Measurements from ENCODE around the gene PTPRJ. TPM values are rescaled to one million over a fixed set of nuclear protein-coding genes. Genes with fewer than 3 reads are reported as not detected.
A peak's percentile ranks its signal among the peaks of the same experiment; 100 is the strongest.

Gene PTPRJ
- total RNA-seq, 1 donor from 2014 or later = 34.9 TPM

DNA sequence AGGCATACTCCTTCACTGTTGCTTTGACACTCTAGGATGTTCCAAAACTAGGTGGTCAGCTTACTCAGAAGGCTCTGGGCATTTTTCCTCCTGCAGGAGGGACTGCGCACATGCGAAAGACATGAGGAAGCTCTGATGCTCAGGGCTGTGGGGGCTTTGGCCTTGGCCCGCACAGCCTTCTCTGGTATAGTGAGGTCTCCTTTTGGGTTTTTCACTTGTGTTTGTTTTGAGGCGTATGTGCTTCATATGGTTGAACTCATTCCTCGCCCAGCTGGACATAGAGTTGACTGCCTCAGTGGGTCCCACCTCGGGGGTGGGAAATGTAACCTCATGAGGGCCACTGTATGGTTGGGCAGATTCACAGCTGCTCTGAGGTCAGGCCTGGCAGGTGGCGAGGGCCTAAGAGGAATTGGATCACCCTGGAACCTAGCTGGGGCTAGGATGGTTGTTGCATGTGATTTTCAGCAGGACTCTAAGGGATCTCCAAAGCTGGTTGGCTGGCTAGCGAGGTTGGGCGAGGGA is 63.7 kb downstream of the PTPRJ start:
- no peak for ATAC-seq
- Histone ChIP-seq H3K36me3 (no peaks in the 10 kb centered on the region), H3K27me3 (no peaks in the 10 kb centered on the region), H3K4me3 (no peak overlapping the region), H3K27ac (peak overlapping the region; percentile 19), H3K9me3 (no peaks in the 10 kb centered on the region), H3K4me1 (peaks cover 26% of the 10 kb centered on the region)
- peak; percentile 25 for DNase-seq
- TF ChIP-seq, protein P1, sequence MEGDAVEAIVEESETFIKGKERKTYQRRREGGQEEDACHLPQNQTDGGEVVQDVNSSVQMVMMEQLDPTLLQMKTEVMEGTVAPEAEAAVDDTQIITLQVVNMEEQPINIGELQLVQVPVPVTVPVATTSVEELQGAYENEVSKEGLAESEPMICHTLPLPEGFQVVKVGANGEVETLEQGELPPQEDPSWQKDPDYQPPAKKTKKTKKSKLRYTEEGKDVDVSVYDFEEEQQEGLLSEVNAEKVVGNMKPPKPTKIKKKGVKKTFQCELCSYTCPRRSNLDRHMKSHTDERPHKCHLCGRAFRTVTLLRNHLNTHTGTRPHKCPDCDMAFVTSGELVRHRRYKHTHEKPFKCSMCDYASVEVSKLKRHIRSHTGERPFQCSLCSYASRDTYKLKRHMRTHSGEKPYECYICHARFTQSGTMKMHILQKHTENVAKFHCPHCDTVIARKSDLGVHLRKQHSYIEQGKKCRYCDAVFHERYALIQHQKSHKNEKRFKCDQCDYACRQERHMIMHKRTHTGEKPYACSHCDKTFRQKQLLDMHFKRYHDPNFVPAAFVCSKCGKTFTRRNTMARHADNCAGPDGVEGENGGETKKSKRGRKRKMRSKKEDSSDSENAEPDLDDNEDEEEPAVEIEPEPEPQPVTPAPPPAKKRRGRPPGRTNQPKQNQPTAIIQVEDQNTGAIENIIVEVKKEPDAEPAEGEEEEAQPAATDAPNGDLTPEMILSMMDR (IDR thresholded peaks at IDR 0.05) = no peak
- intact Hi-C loops (cut with DNase I) = no loop called here

DNA sequence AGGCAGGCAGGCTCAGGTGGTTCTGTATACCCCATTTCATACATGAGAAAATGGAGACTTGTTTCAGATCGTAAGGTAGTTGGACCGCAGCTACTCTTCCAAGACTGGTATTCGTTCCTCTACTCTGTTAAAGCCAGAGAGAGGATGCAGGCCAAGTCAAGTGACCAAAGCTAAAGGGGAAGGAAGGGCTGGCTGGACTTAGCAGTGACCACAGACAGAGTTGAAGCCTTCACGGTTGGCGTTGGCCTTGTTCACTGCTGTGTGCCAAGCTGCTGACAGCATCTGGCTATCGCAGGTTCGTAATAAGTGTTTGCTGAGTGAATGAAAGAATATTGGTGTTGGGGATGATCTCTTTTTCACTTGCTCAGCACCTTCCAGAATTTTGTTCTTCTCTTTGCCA is 64.2 kb downstream of the PTPRJ start:
- H3K27ac ChIP-seq = no peak overlapping the region
- H3K27me3 ChIP-seq = no peaks in the 10 kb centered on the region
- no peak for DNase-seq
- no peaks in the 10 kb centered on the region for H3K36me3 ChIP-seq
- intact Hi-C loops (cut with DNase I) = no loop called here
- no peaks in the 10 kb centered on the region for H3K9me3 ChIP-seq
- no peak overlapping the region for H3K4me3 ChIP-seq
- TF ChIP-seq, protein P1 (IDR thresholded peaks at IDR 0.05) = no peak
- peaks cover 26% of the 10 kb centered on the region for H3K4me1 ChIP-seq
- peak; percentile 89 for ATAC-seq

DNA sequence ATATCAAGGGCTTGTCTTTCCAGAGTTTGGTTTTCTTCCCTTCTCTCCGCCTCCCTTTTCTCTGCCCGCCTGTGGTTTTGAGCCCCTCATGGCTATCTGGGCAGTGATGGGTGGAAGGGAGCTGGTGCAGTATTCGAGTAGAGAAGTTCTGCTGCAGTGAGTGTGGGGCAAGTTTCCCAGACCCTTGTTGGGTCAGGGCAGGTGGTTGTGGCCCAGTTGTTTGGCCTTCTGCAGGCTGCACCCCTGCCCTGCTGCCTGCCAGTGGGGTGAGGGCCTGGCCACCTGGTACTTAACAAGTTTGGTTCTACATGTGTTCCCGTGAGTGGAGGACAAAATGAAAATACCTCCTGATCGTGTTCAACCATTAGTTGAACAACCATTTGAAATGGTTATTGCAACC is 65.2 kb downstream of the PTPRJ start:
- H3K36me3 ChIP-seq = no peaks in the 10 kb centered on the region
- no peak for DNase-seq
- H3K27me3 ChIP-seq = no peaks in the 10 kb centered on the region
- ATAC-seq = no peak
- intact Hi-C loops (cut with DNase I) = no loop called here
- TF ChIP-seq, protein P1 (IDR thresholded peaks at IDR 0.05) = no peak
- peaks cover 35% of the 10 kb centered on the region for H3K4me1 ChIP-seq
- no peak overlapping the region for H3K27ac ChIP-seq
- no peaks in the 10 kb centered on the region for H3K9me3 ChIP-seq
- H3K4me3 ChIP-seq = no peak overlapping the region

DNA sequence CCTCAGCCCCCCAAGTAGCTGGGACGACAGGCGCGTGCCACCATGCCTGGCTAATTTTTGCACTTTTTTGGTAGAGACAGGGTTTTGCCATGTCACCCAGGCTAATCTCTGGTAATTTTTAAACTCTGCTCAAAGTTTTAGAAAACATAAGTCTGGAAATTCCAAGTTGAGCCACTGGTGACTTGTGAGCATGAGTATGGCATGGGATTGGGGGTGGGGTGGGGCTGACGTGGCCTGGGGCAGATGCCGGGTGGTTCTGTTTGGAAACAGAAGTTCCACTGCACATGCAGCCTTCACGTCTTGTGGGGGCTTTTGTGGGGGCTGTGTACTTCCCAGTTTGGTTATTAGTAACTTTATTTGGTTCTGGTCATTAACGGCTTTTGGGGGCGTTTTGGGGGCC is 67.3 kb downstream of the PTPRJ start:
- no peak overlapping the region for H3K4me3 ChIP-seq
- TF ChIP-seq, protein P1 (IDR thresholded peaks at IDR 0.05) = no peak
- DNase-seq = peak; percentile 36
- H3K27ac ChIP-seq = no peak overlapping the region
- ATAC-seq = no peak
- peaks cover 50% of the 10 kb centered on the region for H3K4me1 ChIP-seq
- no peaks in the 10 kb centered on the region for H3K36me3 ChIP-seq
- no peaks in the 10 kb centered on the region for H3K9me3 ChIP-seq
- no peaks in the 10 kb centered on the region for H3K27me3 ChIP-seq
- intact Hi-C loops (cut with DNase I) = no loop called here

DNA sequence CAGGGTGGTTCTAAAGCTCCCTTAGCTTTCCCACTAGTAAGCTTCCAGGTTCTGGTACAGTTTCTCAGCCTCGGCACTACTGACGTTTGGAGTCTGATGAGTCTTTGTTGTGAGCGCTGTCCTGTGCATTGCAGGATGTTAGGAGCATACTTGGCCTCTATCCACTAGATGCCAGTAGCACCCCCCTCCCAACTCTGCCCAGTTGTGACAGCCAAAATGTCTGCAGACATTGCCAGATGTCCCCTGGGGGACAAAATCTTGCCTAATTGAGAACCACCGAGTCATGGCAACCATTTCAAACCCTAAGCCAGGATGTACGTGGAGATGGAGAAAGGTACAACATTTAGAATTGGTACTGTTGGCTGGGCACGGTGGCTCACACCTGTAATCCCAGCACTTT is 68.7 kb downstream of the PTPRJ start:
- Histone ChIP-seq H3K4me1 (peaks cover 52% of the 10 kb centered on the region), H3K4me3 (no peak overlapping the region), H3K27me3 (no peaks in the 10 kb centered on the region), H3K9me3 (no peaks in the 10 kb centered on the region), H3K27ac (peak overlapping the region; percentile 30), H3K36me3 (no peaks in the 10 kb centered on the region)
- ATAC-seq = no peak
- DNase-seq = peak; percentile 13
- TF ChIP-seq, protein P1 (IDR thresholded peaks at IDR 0.05) = no peak
- intact Hi-C loops (cut with DNase I) = no loop called here

- no peaks in the 10 kb centered on the region for H3K36me3 ChIP-seq
- H3K4me1 ChIP-seq = peaks cover 53% of the 10 kb centered on the region
- H3K9me3 ChIP-seq = no peaks in the 10 kb centered on the region
- H3K27me3 ChIP-seq = no peaks in the 10 kb centered on the region
- no peak overlapping the region for H3K27ac ChIP-seq
- intact Hi-C loops (cut with DNase I) = no loop called here
- no peak for DNase-seq
- H3K4me3 ChIP-seq = no peak overlapping the region
- TF ChIP-seq, protein P1 (IDR thresholded peaks at IDR 0.05) = no peak
- peak; percentile 46 for ATAC-seq
Measured at GRCh38 chr11:48050304-48050703, 69.9 kb downstream of the PTPRJ start.
